B cell (primary cell): ENCODE data around the gene CAMK2B. TPM values are rescaled to one million over a fixed set of nuclear protein-coding genes. Genes with fewer than 3 reads are reported as not detected.

Experiments
- ATAC-seq: fragments of 200-7000 bp; cut with Tn5 transposase; one replicate; pipeline ENCODE4 v1.10.0; 2021; ENCODE audit warnings: low read depth, mild to moderate bottlenecking, moderate number of reproducible peaks, moderate library complexity
- CTCF ChIA-PET: fragments of 350-600 bp; sonication (Branson Sonifier 250); formaldehyde crosslinking; loops from one replicate; lab custom pipeline; 2021; ENCODE audit warnings: antibody characterized with exemption, inconsistent platforms; lab: Charles Lee
- POLR2A ChIA-PET: fragments of 350-600 bp; sonication (Branson Sonifier 250); formaldehyde crosslinking; loops from one replicate; lab custom pipeline; 2021; ENCODE audit warnings: antibody characterized with exemption; lab: Charles Lee
- DNase-seq: peaks from one replicate; pipeline ENCODE4 v3.0.0; 2013
- H2AFZ ChIP-seq: 2 replicates; pipeline ENCODE4 v1.6.1; 2012; ENCODE audit warnings: mild to moderate bottlenecking, low read depth, low read length; ENCODE audit not compliant: insufficient read depth, poor library complexity, severe bottlenecking
- H3K27ac ChIP-seq, 2 donors: 1 replicate in 1 of 2; 2 replicates in 1 of 2; pipeline ENCODE4 v1.5.1; 2012 to 2013; ENCODE audit warnings: low read length in 2 of 2, mild to moderate bottlenecking in 2 of 2, moderate library complexity in 1 of 2
- H3K27me3 ChIP-seq, 4 experiments: fragments of 200-600 bp in 1 of 4; sonication (generic) in 1 of 4; replicated peaks in 1 of 4; 1 replicate in 2 of 4; 2 replicates in 2 of 4; pipeline versions ENCODE4 v1.6.1 to v1.7.0; 2013 to 2016; ENCODE audit warnings: low read length in 3 of 4, mild to moderate bottlenecking in 2 of 4, mixed read lengths in 1 of 4, moderate library complexity in 1 of 4; ENCODE audit not compliant: insufficient read depth in 4 of 4, control insufficient read depth in 3 of 4; ENCODE audit errors: control extremely low read depth in 1 of 4
- H3K36me3 ChIP-seq, 2 experiments: replicated peaks in 1 of 2; 1 replicate in 1 of 2; 2 replicates in 1 of 2; pipeline versions ENCODE4 v1.6.1 to v1.7.1; 2013; ENCODE audit warnings: low read length in 1 of 2; ENCODE audit not compliant: insufficient read depth in 2 of 2, control insufficient read depth in 1 of 2; ENCODE audit errors: control extremely low read depth in 1 of 2, extremely low read depth in 1 of 2
- H3K4me1 ChIP-seq, 2 donors: fragments of 200-600 bp in 1 of 2; sonication (generic) in 1 of 2; 1 replicate in 1 of 2; 2 replicates in 1 of 2; pipeline versions ENCODE4 v1.5.1 to v1.6.1; 2013 to 2017; ENCODE audit warnings: low read length in 2 of 2; ENCODE audit not compliant: control insufficient read depth in 2 of 2, insufficient read depth in 2 of 2
- H3K4me2 ChIP-seq: replicated peaks from 2 replicates; pipeline ENCODE3; 2012; ENCODE audit warnings: mild to moderate bottlenecking, low read depth, low read length; ENCODE audit not compliant: poor library complexity, severe bottlenecking
- H3K4me3 ChIP-seq, 5 experiments: fragments of 200-600 bp in 1 of 5; sonication (generic) in 1 of 5; 1 replicate in 3 of 5; 2 replicates in 2 of 5; pipeline versions ENCODE4 v1.5.1 to v1.7.0; 2011 to 2016; ENCODE audit warnings: low read length in 4 of 5, mild to moderate bottlenecking in 4 of 5, low read depth in 2 of 5, control low read depth in 1 of 5, moderate library complexity in 1 of 5; ENCODE audit not compliant: insufficient read depth in 1 of 5; ENCODE audit errors: control extremely low read depth in 1 of 5, extremely low read depth in 1 of 5
- H3K79me2 ChIP-seq: fragments of 200-600 bp; sonication (generic); one replicate; pipeline ENCODE4 v1.6.0; 2016; ENCODE audit warnings: low read length; ENCODE audit not compliant: control insufficient read depth, insufficient read depth
- H3K9ac ChIP-seq: fragments of 200-600 bp; sonication (generic); 2 replicates; pipeline ENCODE4 v1.6.1; 2017; ENCODE audit warnings: mild to moderate bottlenecking, low read length, moderate library complexity
- H3K9me3 ChIP-seq, 3 donors: one replicate each; pipeline versions ENCODE4 v1.6.1 to v1.7.1; 2013; ENCODE audit warnings: low read length in 2 of 3; ENCODE audit not compliant: control insufficient read depth in 2 of 3, insufficient read depth in 1 of 3; ENCODE audit errors: control extremely low read depth in 1 of 3
- H4K20me1 ChIP-seq: 2 replicates; pipeline ENCODE4 v1.6.0; 2012; ENCODE audit warnings: mild to moderate bottlenecking, low read length; ENCODE audit not compliant: insufficient read depth, control insufficient read depth, poor library complexity, severe bottlenecking
- H3K27ac Mint-ChIP-seq: one replicate; pipeline ENCODE4 v1.8.0; 2021; ENCODE audit warnings: mixed read lengths
- H3K27me3 Mint-ChIP-seq: one replicate; pipeline ENCODE4 v1.8.0; 2021; ENCODE audit warnings: mixed read lengths
- H3K4me1 Mint-ChIP-seq: one replicate; pipeline ENCODE4 v1.8.0; 2021; ENCODE audit warnings: mixed read lengths
- H3K4me3 Mint-ChIP-seq: one replicate; pipeline ENCODE4 v1.8.0; 2021; ENCODE audit warnings: mixed read lengths
- H3K9me3 Mint-ChIP-seq: one replicate; pipeline ENCODE4 v1.8.0; 2022; ENCODE audit warnings: mixed read lengths; ENCODE audit not compliant: insufficient read depth
- CTCF ChIP-seq: fragments of 200-600 bp; IDR thresholded peaks from one replicate; pipeline ENCODE4 v1.8.0; 2022; ENCODE audit warnings: antibody characterized with exemption, mild to moderate bottlenecking
- EZH2 ChIP-seq: IDR thresholded peaks from 2 replicates; pipeline ENCODE4 v1.6.1; 2012; ENCODE audit warnings: borderline replicate concordance, low read depth, mild to moderate bottlenecking, moderate library complexity, low read length; ENCODE audit not compliant: insufficient read depth, poor library complexity, severe bottlenecking
- WGBS: methylation state at CpG from one replicate; pipeline ENCODE4 v1.1.5; 2013; ENCODE audit warnings: missing lambda C conversion rate; ENCODE audit not compliant: insufficient coverage; 5-methylcytosine and 5-hydroxymethylcytosine counted together
- intact Hi-C: fragments of 100-400 bp; cut with micrococcal nuclease; formaldehyde crosslinking; loops from one replicate; pipeline ENCODE4 v1.10.0; 2022
- polyA plus RNA-seq: library from polyadenylated mRNA; depleted of rRNA; stranded (reverse); fragments of >200 nt; gene quantifications from 2 replicates; pipeline ENCODE4 v1.2.3, GENCODE V29; 2012
- total RNA-seq, 2 donors: library from RNA; stranded (reverse); fragments of 120-200 nt in 1 of 2; gene quantifications; 1 replicate in 1 of 2; 2 replicates in 1 of 2; pipeline versions ENCODE4 v1.2.3 to v1.2.4, GENCODE V29; 2013 to 2022

Gene CAMK2B
- total and polyA plus RNA-seq, 2 donors (not counting 1 experiment from before 2014, with no cell fraction given): 0.42 TPM; not detected in 1

GRCh38 chr7:44305564-44306507, 19.6 kb downstream of the CAMK2B start:
- no peak overlapping the region for H3K27ac Mint-ChIP-seq
- no peak for TF ChIP-seq CTCF
- TF ChIP-seq EZH2: no peak
- no peaks in the 10 kb centered on the region for H3K9me3 Mint-ChIP-seq
- Histone ChIP-seq H3K27me3 (peaks cover 0 to 38% (median 10%) of the 10 kb centered on the region in 4 experiments), H3K9ac (no peak overlapping the region), H3K27ac (no peak overlapping the region), H3K79me2 (no peaks in the 10 kb centered on the region), H2AFZ (no peak overlapping the region), H3K4me3 (no peak overlapping the region), H3K9me3 (peaks cover 0 to 16% (median 0%) of the 10 kb centered on the region in 3 donors), H3K4me1 (peaks cover 16 to 18% of the 10 kb centered on the region in 2 donors), H3K36me3 (no peaks in the 10 kb centered on the region), H3K4me2 (no peak overlapping the region), H4K20me1 (no peaks in the 10 kb centered on the region)
- peaks cover 11% of the 10 kb centered on the region for H3K4me1 Mint-ChIP-seq
- 83% methylated on average over 12 of the region's 12 CpGs for WGBS
- ATAC-seq (no peak), DNase-seq (no peak)
- ChIA-PET POLR2A (no interaction called here), CTCF (no interaction called here)
- no peak overlapping the region for H3K4me3 Mint-ChIP-seq
- intact Hi-C loops: no loop called here
- H3K27me3 Mint-ChIP-seq: peaks cover 9% of the 10 kb centered on the region
